Measurements from ENCODE around the gene SH3RF1.

The SH3RF1 gene

DNA sequence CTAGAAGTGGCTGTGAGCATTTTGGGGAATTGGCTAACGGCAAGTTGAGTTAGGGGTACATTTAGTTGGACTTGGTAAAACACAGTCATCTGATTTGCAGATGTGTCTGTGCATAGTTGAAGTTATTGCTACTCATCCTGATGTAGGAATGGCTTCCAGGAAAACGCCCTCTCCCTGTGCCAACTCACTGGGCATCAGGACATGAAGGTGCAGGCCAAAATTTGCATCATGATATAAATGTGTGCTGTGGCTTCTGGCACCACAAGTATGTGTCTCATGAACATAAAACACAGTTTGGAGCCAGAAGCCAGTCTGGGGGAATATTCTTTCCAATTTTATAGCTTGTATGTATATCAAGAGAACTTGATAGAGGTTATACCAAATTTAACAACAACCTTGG is 206.5 kb downstream of the SH3RF1 start:
- DNase-seq (ENCODE audit: low read depth): no peak

- no peak for DNase-seq (ENCODE audit: low read depth)
Measured at GRCh38 chr4:169063441-169063840, 207.3 kb downstream of the SH3RF1 start.

- DNase-seq (ENCODE audit: low read depth): no peak
Measured at GRCh38 chr4:169062897-169063244, 207.9 kb downstream of the SH3RF1 start.

DNA sequence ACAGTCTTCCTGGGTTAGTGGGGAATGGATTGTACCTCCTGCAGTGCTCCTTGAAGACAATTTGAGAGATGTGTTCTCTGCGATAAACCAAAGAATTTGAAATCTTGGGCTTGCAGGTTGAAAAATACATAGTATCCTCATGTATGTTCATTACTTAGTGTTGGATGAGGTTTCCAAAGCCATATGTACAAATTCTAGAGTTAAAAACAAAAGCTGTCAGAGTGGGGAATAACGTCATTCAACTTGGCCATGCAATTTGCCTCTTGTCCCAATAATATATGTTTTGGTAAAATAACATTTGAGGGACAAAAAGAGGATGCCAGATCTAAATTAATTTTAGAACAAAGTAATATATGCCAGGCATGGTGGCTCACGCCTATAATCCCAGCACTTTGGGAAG is 209.4 kb downstream of the SH3RF1 start:
- DNase-seq (ENCODE audit: low read depth): no peak

GRCh38 chr4:169060391-169061091 is 210.2 kb downstream of the SH3RF1 start:
- DNase-seq (ENCODE audit: low read depth): no peak

- DNase-seq (ENCODE audit: low read depth): no peak
Measured at GRCh38 chr4:169059306-169060211, 211.2 kb downstream of the SH3RF1 start.

DNA sequence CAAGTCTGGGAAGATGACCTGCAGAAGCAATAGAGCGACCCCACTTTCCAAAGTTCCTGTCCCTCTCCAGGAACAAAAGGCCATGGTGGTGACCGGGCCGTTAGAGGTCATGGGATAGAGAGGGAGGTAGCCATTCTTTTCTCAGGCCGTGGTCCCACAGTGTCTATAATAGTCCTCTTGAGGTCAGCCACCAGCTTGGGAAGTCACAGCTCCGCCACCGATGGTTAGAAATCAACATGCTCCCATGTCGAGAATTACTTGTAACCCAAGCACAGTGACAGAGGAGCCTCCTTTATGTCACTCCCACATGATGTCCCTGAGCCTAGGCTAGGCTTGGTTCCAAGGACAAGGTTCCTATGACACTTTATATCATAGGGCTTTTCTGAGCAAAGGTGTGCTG is 212.4 kb downstream of the SH3RF1 start:
- no peak for DNase-seq (ENCODE audit: low read depth)

GRCh38 chr4:169054879-169055278 is 215.9 kb downstream of the SH3RF1 start:
- no peak for DNase-seq (ENCODE audit: low read depth)

DNA sequence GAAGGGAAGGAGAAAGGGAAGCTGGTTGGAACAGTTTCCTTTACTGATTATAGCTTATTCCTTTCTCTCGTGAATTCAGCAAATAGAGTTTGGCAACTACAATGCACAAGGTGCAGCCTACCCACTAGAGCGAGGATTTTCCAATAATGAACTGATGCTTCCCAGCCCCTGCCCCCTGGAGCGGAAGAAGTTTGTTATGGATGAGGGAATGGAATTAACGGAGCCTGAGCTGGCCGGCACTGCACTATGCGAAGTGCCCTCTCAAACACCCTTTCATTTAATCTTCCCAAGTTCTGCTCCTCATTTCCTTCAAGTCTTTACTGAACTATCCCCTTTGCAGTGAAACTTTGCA is 218.2 kb downstream of the SH3RF1 start:
- no peak for DNase-seq (ENCODE audit: low read depth)

- DNase-seq (ENCODE audit: low read depth): no peak
Measured at GRCh38 chr4:169051761-169052593, 218.8 kb downstream of the SH3RF1 start.

- no peak for DNase-seq (ENCODE audit: low read depth)
Measured at GRCh38 chr4:169050881-169051760, 219.6 kb downstream of the SH3RF1 start.

- no peak for DNase-seq (ENCODE audit: low read depth)
Measured at GRCh38 chr4:169050284-169050683, 220.5 kb downstream of the SH3RF1 start.

- no peak for DNase-seq (ENCODE audit: low read depth)
Measured at GRCh38 chr4:169048868-169049414, 221.8 kb downstream of the SH3RF1 start.

DNA sequence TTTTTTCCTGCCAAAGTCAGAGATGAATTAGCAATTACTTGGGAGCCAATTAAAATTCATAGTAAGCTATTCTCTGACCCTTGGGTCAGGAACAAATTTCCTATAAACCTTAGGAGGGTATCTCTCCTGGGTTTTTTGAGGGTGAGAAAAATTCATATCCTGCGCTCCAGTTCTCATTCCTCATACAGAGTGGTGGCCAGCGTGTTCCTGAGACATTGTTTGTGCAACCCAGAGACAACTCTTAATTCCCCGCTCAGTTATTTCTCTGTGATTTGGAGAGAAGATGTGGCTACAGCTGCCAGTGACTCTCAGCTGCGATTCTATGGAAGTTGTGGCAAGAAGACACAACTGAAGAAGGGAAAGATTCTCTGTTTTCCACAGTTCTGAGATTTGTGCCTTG is 222.8 kb downstream of the SH3RF1 start:
- no peak for DNase-seq (ENCODE audit: low read depth)

DNA sequence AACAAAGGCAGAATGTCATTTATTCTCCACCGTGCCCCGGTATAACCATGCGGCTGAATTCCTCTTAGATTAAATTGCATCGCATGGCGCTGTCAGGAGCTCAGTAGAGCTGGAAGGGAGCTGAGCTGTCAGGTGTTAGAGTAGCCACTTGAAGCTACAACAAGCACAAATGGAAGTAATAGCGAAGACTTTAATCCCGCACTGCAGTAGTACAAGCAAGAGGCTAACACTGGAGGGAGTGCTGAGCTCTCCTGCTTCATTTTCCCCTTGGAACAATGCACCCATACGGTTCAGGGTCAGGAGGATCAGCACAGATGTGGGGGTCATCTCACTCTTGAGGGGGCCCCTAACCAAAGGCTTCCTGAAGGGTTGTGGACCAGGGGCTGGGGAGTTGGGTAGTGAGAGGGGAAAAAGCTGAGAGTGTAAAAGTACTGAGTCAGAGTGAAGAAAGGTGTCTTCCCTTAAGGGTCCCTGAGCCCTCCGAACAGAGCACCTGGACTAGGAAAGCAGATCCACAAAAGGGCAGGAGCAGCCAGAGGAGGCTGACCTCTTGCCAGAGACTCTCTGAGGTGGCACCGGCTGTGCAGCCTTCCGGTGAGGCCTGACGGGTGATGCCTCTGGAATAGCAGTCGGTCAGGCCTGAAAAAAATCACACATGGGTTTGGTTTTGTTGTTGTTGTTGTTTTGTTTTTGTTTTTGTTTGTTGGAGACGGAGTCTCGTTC is 224.7 kb downstream of the SH3RF1 start:
- no peak for DNase-seq (ENCODE audit: low read depth)

- no peak for DNase-seq (ENCODE audit: low read depth)
Measured at GRCh38 chr4:169044714-169045447, 225.9 kb downstream of the SH3RF1 start.
